HUES48 (cell line): ENCODE data around the gene IDI1.
A peak's percentile ranks its signal among the peaks of the same experiment; 100 is the strongest.

Experiments
- H3K27ac ChIP-seq: one replicate; pipeline ENCODE4 v1.7.0; 2013; ENCODE audit warnings: low read depth, low read length, inconsistent platforms
- H3K27me3 ChIP-seq: 2 replicates; pipeline ENCODE4 v1.6.1; 2013; ENCODE audit warnings: mild to moderate bottlenecking, low read length; ENCODE audit not compliant: control insufficient read depth, insufficient read depth
- H3K36me3 ChIP-seq: 2 replicates; pipeline ENCODE4 v1.6.1; 2013; ENCODE audit warnings: low read length; ENCODE audit not compliant: control insufficient read depth, insufficient read depth
- H3K4me1 ChIP-seq: 2 replicates; pipeline ENCODE4 v1.6.1; 2013; ENCODE audit warnings: mild to moderate bottlenecking, low read length; ENCODE audit not compliant: control insufficient read depth, insufficient read depth
- H3K4me3 ChIP-seq: 2 replicates; pipeline ENCODE4 v1.5.1; 2013; ENCODE audit warnings: mild to moderate bottlenecking, low read depth, low read length
- H3K9ac ChIP-seq: 2 replicates; pipeline ENCODE4 v1.6.1; 2013; ENCODE audit warnings: mild to moderate bottlenecking, low read depth, low read length, moderate library complexity
- H3K9me3 ChIP-seq: 2 replicates; pipeline ENCODE4 v1.6.1; 2013; ENCODE audit warnings: low read length; ENCODE audit not compliant: control insufficient read depth, insufficient read depth

Gene IDI1

DNA sequence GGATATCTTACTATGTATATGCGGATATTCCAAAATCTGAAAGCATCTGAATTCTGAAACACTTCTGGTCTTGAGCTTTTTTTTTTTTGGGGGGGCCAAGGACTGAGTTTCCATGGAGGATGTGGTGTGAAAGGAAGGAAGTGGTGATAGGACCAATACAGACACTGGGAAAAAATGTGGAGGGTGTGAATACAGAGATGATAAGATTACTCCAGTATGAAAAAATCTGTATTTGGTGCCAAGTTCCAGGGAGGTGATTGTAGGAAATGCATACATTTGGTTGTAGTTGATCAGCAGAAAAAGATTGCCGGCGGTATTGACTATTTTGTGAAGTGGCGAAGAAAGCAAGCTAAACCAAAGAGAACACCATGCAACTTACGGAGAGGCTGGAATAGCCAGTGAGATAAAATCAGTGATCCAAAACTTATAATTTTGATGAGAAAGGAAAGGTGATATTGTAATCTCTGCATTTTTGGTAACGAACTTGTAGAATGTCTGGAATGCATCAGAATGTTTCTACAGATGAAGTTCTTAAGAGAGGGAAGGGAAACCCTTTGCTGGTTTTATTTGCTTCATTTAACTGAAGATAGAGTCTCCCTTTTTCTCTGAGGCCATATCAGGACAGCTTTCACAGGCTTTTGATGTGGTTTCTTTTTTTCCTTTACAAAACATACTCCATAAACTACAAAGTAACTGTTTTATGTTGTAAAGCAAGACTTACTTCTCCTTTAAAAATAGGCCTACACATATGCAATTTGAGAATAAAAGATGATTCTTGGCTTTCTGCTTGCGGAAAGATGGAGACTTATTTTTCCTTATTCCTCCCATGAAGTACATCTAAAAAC lies 13.2 kb upstream of the IDI1 start:
- Histone ChIP-seq H3K27me3 (no peaks in the 10 kb centered on the region), H3K4me1 (peaks cover 6% of the 10 kb centered on the region), H3K9ac (no peak overlapping the region), H3K36me3 (no peaks in the 10 kb centered on the region), H3K27ac (no peak overlapping the region), H3K9me3 (no peaks in the 10 kb centered on the region), H3K4me3 (no peak overlapping the region)

DNA sequence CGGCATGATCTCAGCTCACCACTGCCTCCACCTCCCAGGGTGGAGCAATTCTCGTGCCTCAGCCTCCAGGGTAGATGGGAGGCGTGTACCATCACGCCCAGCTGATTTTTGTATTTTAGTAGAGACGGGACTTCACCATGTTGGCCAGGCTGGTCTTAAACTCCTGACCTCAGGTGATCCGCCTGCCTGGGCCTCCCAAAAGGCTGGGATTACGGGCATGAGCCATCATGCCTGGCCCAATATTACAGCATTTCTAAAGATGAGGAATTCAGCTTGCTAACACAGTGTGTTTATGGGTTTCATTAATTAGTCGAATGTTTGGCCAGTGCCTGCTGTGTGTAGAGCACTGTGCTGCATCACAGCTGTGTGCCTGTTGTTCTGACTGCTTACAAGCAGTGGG lies 11.0 kb upstream of the IDI1 start:
- Histone ChIP-seq H3K9ac (no peak overlapping the region), H3K27me3 (no peaks in the 10 kb centered on the region), H3K27ac (no peak overlapping the region), H3K4me3 (no peak overlapping the region), H3K9me3 (no peaks in the 10 kb centered on the region), H3K4me1 (peaks cover 11% of the 10 kb centered on the region), H3K36me3 (no peaks in the 10 kb centered on the region; the same call in 1 of the 2 replicates)

DNA sequence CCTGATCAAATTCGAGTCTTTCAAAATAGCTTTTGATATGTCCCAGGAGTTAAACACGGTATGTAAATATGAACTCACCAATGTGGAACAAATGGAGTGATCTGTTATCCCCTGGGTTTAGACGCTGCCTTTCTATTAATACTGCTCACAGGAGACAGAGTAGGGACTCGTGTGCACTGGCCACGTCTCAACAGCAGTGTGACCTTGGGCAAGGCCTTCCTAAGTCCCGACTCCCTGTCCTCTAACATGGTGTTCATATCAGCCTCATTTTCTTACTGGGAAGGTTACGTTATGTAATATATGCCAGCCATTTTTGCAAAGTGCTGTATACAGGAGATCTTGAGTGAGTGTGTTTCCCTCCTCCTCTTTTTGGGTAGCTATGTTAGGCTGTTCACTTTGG lies 9.1 kb upstream of the IDI1 start:
- no peak overlapping the region for H3K27ac ChIP-seq

DNA sequence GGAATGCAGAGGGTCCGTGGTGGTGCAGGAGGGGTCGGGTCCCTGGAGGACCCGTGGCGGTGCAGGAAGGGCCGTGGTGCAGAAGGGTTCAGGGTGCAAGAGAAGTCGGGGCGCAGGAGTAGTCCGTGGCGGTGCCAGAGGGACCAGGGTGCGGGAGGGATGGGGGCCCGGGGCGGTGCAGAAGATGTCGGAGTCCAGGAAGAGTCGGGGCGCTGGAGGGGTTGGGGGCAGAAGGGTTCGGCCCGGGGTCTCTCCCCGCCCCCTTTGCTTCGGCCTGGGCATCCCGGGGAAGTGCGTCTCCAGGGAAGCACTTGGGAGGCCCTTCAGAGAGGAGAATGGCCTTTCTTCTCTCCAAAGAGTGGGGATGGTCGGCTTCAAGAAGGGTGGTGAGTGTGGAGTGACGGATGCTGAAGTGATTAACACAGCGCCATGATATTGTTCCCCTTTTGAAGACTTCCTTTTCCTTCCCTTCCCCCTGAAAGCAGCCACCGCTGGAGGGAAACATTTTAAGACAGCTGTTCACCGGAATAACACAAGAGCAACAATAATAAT lies 8.3 kb upstream of the IDI1 start:
- no peaks in the 10 kb centered on the region for H3K27me3 ChIP-seq
- H3K27ac ChIP-seq: peak overlapping the region; percentile 97
- peaks cover 26% of the 10 kb centered on the region for H3K36me3 ChIP-seq
- peak overlapping the region; percentile 95 for H3K4me3 ChIP-seq
- H3K9ac ChIP-seq: peak overlapping the region; percentile 50; the same call in 1 of the 2 replicates
- H3K9me3 ChIP-seq: no peaks in the 10 kb centered on the region
- peaks cover 14% of the 10 kb centered on the region for H3K4me1 ChIP-seq

More for the DNA sequence above, 9.1 kb upstream of the IDI1 start:
- Histone ChIP-seq H3K4me3 (peak overlapping the region; percentile 95; the same call in 1 of the 2 replicates), H3K9me3 (no peaks in the 10 kb centered on the region), H3K27me3 (no peaks in the 10 kb centered on the region), H3K9ac (no peak overlapping the region), H3K36me3 (peaks cover 18% of the 10 kb centered on the region), H3K4me1 (peaks cover 14% of the 10 kb centered on the region)

DNA sequence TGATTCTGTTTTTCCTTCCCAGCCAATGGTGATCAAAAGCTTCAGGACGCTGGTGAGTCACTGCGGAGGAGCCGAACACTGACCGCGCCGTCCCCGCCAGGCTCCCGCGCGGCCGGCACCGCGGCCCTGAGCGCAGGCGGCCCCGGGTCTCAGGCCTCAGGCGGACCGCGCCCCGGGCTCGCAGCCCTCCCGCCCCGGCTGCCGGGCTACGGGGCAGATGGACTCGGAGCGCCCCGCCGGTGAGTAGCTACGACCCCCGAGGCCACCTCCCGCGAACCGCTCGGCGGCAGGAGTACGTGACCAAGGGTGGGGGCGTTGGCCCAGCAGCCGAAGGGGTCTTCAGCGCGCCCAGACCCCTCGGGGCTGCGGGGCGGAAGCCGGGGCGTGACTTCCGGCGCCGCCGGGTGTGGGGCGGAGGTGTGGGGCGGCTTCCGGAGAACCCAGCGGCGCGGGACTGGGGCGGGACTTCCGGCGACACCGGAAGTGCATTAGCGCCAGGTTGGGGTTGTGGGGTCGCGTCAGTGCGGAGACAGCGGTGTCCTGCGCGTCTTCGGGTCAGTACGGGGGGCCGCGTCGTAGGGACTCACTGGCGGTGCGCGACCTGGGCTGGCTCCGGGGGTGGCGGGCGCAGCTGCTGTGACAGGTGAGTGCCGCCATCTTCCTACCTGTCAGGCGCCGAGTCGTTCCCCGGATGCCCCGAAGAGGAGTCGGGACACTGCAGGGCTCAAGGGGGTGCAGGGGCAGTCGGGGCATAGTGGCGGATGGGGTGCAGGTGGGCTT lies 7.6 kb upstream of the IDI1 start, which contains the start of gene WDR37:
TSS of gene WDR37 (plus strand) at position 60 of the 780 bp plus-strand sequence. CDS start 15,771 bp downstream, outside the sequence.
- no peaks in the 10 kb centered on the region for H3K27me3 ChIP-seq
- peaks cover 31% of the 10 kb centered on the region for H3K36me3 ChIP-seq
- H3K4me1 ChIP-seq: peaks cover 14% of the 10 kb centered on the region
- peak within 1 kb of the TSS; percentile 97 for H3K27ac ChIP-seq
- peak within 1 kb of the TSS; percentile 90 for H3K9ac ChIP-seq
- H3K9me3 ChIP-seq: no peaks in the 10 kb centered on the region
- peak within 1 kb of the TSS; percentile 95 for H3K4me3 ChIP-seq

DNA sequence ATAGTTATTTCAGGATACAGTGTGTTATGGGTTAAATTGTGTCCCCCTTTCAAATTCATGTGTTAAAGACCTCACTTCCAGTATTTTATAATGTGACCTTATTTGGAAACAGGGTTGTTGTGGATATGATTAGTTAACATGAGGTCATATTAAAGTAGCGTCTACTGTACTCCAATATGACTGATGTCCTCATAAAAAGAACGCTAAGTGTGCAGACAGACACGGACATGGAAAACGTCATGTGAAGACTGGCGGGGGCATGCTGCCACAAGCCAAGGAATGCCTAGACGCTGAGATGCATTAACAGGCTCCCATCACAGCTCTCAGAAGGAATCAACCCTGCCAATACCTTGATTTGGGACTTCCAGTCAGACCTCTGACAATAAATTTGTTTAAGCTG lies 5.8 kb upstream of the IDI1 start:
- Histone ChIP-seq H3K27me3 (no peaks in the 10 kb centered on the region), H3K27ac (no peak overlapping the region), H3K9ac (no peak overlapping the region), H3K4me1 (peaks cover 22% of the 10 kb centered on the region), H3K4me3 (peak overlapping the region; percentile 95), H3K9me3 (no peaks in the 10 kb centered on the region), H3K36me3 (peaks cover 42% of the 10 kb centered on the region)

DNA sequence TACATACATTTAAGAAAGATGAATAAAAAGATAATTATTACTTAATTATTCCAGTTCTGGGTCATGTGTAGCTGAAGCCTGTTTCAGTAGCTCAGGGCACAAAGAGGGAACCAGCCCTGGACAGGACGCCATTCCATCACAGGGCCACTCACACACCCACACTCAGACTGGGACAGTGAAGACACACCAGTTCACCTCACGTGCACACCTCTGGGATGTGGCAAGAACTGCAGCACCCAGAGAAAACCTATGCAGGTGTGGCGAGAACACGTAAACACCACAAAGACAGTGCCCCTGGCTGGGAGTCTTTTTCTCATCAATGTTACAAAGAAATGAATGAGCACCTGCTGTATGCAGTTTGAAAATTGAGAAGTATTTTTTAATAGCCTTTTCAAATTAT lies 1.6 kb upstream of the IDI1 start:
- Histone ChIP-seq H3K36me3 (peaks cover 52% of the 10 kb centered on the region), H3K27ac (peak overlapping the region; percentile 41), H3K9ac (no peak overlapping the region; the same call in 1 of the 2 replicates)

DNA sequence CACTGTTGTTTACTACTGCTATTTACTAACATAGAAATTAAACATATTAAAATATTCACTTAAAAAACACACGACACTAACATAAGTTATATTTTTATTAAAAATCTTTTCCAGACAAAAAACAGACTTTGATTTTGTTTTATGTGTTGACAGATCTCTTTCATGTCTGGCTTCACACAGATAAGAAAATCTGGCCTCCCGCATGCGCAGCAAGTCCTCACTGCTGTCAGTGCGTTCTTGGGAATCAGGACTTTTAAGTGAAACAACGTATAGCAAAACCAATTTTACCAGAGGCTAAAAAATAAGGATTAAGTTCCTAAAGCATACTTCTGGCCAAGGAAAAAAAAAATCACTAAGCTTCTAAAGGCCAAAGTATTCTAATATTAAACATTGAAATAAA lies 1.2 kb upstream of the IDI1 start:
- peak overlapping the region; percentile 95 for H3K9ac ChIP-seq
- H3K36me3 ChIP-seq: peaks cover 55% of the 10 kb centered on the region
- no peaks in the 10 kb centered on the region for H3K9me3 ChIP-seq
- peak overlapping the region; percentile 88 for H3K4me3 ChIP-seq
- H3K27ac ChIP-seq: peak overlapping the region; percentile 100
- no peaks in the 10 kb centered on the region for H3K27me3 ChIP-seq
- H3K4me1 ChIP-seq: peaks cover 17% of the 10 kb centered on the region

More for the DNA sequence above, 1.6 kb upstream of the IDI1 start:
- H3K4me3 ChIP-seq: peak overlapping the region; percentile 88
- H3K4me1 ChIP-seq: peaks cover 20% of the 10 kb centered on the region
- H3K27me3 ChIP-seq: no peaks in the 10 kb centered on the region
- H3K9me3 ChIP-seq: no peaks in the 10 kb centered on the region

DNA sequence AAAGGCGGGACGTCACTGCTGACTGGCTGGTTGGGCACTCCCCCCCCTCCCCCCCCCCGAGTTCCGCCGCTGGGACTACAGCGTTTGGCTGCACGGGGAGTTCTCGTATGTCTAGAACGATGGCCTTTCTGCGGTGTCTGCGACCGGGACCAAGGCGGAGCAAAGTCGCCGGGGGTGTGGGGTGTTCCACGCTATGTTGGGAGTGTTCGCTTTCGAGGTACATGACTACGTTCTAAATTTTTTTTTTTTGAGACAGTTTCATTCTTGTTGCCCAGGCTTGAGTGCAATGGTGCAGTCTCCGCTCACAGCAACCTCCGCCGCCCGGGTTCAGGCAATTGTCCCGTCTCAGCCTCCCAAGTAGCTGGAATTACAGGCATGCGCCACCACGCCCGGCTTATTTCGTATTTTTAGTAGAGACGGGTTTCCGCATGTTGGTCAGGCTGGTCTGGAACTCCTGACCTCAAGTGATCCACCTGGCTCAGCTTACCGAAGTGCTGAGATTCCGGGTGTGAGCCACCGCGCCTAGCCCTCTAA lies 573 bp upstream of the IDI1 start:
- H3K36me3 ChIP-seq: peaks cover 52% of the 10 kb centered on the region

DNA sequence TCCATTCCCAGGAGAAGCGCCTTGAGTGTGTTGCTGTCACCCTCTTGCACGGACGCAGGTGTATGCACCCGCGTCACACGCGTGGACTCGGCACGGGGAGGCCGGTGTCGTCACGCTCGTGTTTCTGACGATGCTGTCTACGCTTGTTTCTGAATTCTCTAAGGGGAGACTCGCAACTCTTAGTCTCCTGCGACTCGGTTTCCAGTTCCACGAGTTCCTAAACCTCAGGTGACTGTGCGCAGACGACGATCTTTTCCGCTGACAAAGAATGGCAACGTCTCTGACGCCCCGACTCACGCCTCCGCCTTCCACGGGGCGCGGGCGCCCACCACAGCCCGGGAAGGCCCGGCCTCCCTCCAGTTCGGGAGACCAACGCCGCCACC lies 579 bp downstream of the IDI1 start:
- Histone ChIP-seq H3K9me3 (no peaks in the 10 kb centered on the region), H3K9ac (peak overlapping the region; percentile 95), H3K27me3 (no peaks in the 10 kb centered on the region), H3K27ac (peak overlapping the region; percentile 100), H3K36me3 (peaks cover 48% of the 10 kb centered on the region), H3K4me1 (peaks cover 11% of the 10 kb centered on the region; the same call in 1 of the 2 replicates), H3K4me3 (peak overlapping the region; percentile 88)

More for the DNA sequence above, 573 bp upstream of the IDI1 start:
- peak overlapping the region; percentile 100 for H3K27ac ChIP-seq
- H3K27me3 ChIP-seq: no peaks in the 10 kb centered on the region
- peaks cover 11% of the 10 kb centered on the region; the same call in 1 of the 2 replicates for H3K4me1 ChIP-seq
- H3K9ac ChIP-seq: peak overlapping the region; percentile 95
- H3K4me3 ChIP-seq: peak overlapping the region; percentile 88
- H3K9me3 ChIP-seq: no peaks in the 10 kb centered on the region
